Chondrocyte (in vitro differentiated cells): ENCODE data around the gene ATXN1L. TPM values are rescaled to one million over a fixed set of nuclear protein-coding genes. Genes with fewer than 3 reads are reported as not detected.

Source experiments
- DNase-seq: peaks from one replicate; pipeline ENCODE4 v3.0.0; 2021; ENCODE audit warnings: mixed read lengths, low spot score
- H3K27ac Mint-ChIP-seq: one replicate; pipeline ENCODE4 v1.8.0; 2021; ENCODE audit warnings: mild to moderate bottlenecking, moderate library complexity, mixed read lengths; ENCODE audit not compliant: unreplicated experiment
- H3K27me3 Mint-ChIP-seq: 2 replicates; pipeline ENCODE4 v1.8.0; 2021; ENCODE audit warnings: low read depth, mixed read lengths
- H3K36me3 Mint-ChIP-seq: 2 replicates; pipeline ENCODE4 v1.8.0; 2021; ENCODE audit warnings: low read depth, mixed read lengths
- H3K4me1 Mint-ChIP-seq: 2 replicates; pipeline ENCODE4 v1.8.0; 2021; ENCODE audit warnings: low read depth, mild to moderate bottlenecking, mixed read lengths
- H3K4me3 Mint-ChIP-seq: one replicate; pipeline ENCODE4 v1.8.0; 2021; ENCODE audit warnings: mild to moderate bottlenecking, moderate library complexity, mixed read lengths; ENCODE audit not compliant: unreplicated experiment
- H3K9me3 Mint-ChIP-seq: 2 replicates; pipeline ENCODE4 v1.8.0; 2021; ENCODE audit warnings: low read depth, mixed read lengths
- CTCF ChIP-seq: fragments of 200-600 bp; sonication (generic); IDR thresholded peaks from 2 replicates; pipeline ENCODE4 v1.5.0; 2021; ENCODE audit warnings: antibody characterized with exemption, mild to moderate bottlenecking, moderate library complexity
- total RNA-seq: library from RNA; stranded (reverse); gene quantifications from 3 replicates; pipeline ENCODE4 v1.2.1, GENCODE V29; 2021

ATXN1L gene
- total RNA-seq, 1 donor from 2014 or later: 29.4 TPM

- no peak for DNase-seq
- H3K4me1 Mint-ChIP-seq: peaks cover 18% of the 10 kb centered on the region
- peak overlapping the region; percentile 22 for H3K27ac Mint-ChIP-seq
- H3K36me3 Mint-ChIP-seq: peaks cover 18% of the 10 kb centered on the region
- no peak overlapping the region for H3K4me3 Mint-ChIP-seq
- H3K27me3 Mint-ChIP-seq: no peaks in the 10 kb centered on the region
- no peak for TF ChIP-seq CTCF
- no peaks in the 10 kb centered on the region for H3K9me3 Mint-ChIP-seq
Measured at GRCh38 chr16:71853413-71853812, 7.6 kb downstream of the ATXN1L start.

GRCh38 chr16:71854369-71854948 lies 8.7 kb downstream of the ATXN1L start:
- Mint-ChIP-seq H3K27ac (peak overlapping the region; percentile 59), H3K36me3 (peaks cover 13% of the 10 kb centered on the region)

GRCh38 chr16:71855937-71856662 lies 10.3 kb downstream of the ATXN1L start:
- Mint-ChIP-seq H3K36me3 (peaks cover 8% of the 10 kb centered on the region), H3K4me3 (no peak overlapping the region), H3K9me3 (no peaks in the 10 kb centered on the region), H3K27me3 (no peaks in the 10 kb centered on the region), H3K27ac (no peak overlapping the region), H3K4me1 (peaks cover 25% of the 10 kb centered on the region)
- TF ChIP-seq CTCF: no peak
- no peak for DNase-seq

More at GRCh38 chr16:71854369-71854948, 8.7 kb downstream of the ATXN1L start:
- no peaks in the 10 kb centered on the region for H3K27me3 Mint-ChIP-seq
- H3K9me3 Mint-ChIP-seq: no peaks in the 10 kb centered on the region
- no peak for DNase-seq
- no peak overlapping the region for H3K4me3 Mint-ChIP-seq
- no peak for TF ChIP-seq CTCF
- H3K4me1 Mint-ChIP-seq: peaks cover 25% of the 10 kb centered on the region

- peaks cover 18% of the 10 kb centered on the region for H3K36me3 Mint-ChIP-seq
- TF ChIP-seq CTCF: no peak
- H3K9me3 Mint-ChIP-seq: no peaks in the 10 kb centered on the region
- H3K27me3 Mint-ChIP-seq: no peaks in the 10 kb centered on the region
- peak overlapping the region; percentile 32 for H3K27ac Mint-ChIP-seq
- DNase-seq: no peak
- H3K4me1 Mint-ChIP-seq: peaks cover 12% of the 10 kb centered on the region
- H3K4me3 Mint-ChIP-seq: no peak overlapping the region
Measured at GRCh38 chr16:71859762-71860521, 14.2 kb downstream of the ATXN1L start.

- no peaks in the 10 kb centered on the region for H3K9me3 Mint-ChIP-seq
- DNase-seq: no peak
- TF ChIP-seq CTCF: no peak
- peaks cover 4% of the 10 kb centered on the region for H3K4me1 Mint-ChIP-seq
- no peak overlapping the region for H3K27ac Mint-ChIP-seq
- peaks cover 28% of the 10 kb centered on the region for H3K36me3 Mint-ChIP-seq
- H3K27me3 Mint-ChIP-seq: no peaks in the 10 kb centered on the region
- H3K4me3 Mint-ChIP-seq: no peak overlapping the region
Measured at GRCh38 chr16:71863995-71864394, 18.2 kb downstream of the ATXN1L start.
